Esophagus mucosa (tissue), 1 donor: Measurements from ENCODE around the gene MYBL2. TPM values are rescaled to one million over a fixed set of nuclear protein-coding genes. Genes with fewer than 3 reads are reported as not detected.

Experiments used
- ATAC-seq: fragments of 200-7000 bp; cut with Tn5 transposase; one replicate; pipeline ENCODE4 v1.9.1; 2020
- total RNA-seq: library from RNA; stranded (reverse); gene quantifications from one replicate; pipeline ENCODE4 v1.2.4, GENCODE V29; 2023
- donor health status: DM: yes; HTN: yes; CAD: no.

Gene MYBL2
- total RNA-seq, 1 donor from 2014 or later, result 17.1 TPM

- ATAC-seq, result peak; percentile 28
Observed at GRCh38 chr20:43682446-43682845, 15.5 kb downstream of the MYBL2 start.

- no peak for ATAC-seq
Observed at GRCh38 chr20:43686820-43687219, 19.9 kb downstream of the MYBL2 start.

DNA sequence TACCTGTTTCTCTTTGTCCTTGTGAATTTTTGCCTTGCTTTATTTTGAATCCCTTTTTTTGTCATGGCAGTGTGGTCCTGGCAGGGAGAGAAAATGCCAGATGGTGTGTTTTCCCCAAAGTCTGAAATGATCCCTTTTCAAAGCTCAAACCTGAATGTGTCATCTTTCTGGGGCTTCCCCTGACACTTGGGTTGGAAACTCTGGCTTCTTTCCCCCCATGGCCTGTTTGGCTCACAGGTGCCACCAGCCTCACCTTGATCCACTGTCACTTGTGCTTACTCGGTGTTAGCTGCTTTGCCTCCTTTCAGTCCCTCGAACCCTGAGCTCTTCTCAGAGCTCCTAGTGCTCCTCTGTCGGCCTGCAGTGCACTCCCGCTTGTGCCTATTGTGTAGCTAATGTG lies 22.3 kb downstream of the MYBL2 start:
- ATAC-seq, result no peak

GRCh38 chr20:43690943-43691598 lies 24.2 kb downstream of the MYBL2 start:
- no peak for ATAC-seq

- peak; percentile 50 for ATAC-seq
Observed at GRCh38 chr20:43691928-43692524, 25.1 kb downstream of the MYBL2 start.

GRCh38 chr20:43694763-43695162 lies 27.8 kb downstream of the MYBL2 start:
- no peak for ATAC-seq

- ATAC-seq, result no peak
Observed at GRCh38 chr20:43695571-43695970, 28.7 kb downstream of the MYBL2 start.

GRCh38 chr20:43699941-43700565 lies 33.1 kb downstream of the MYBL2 start:
- no peak for ATAC-seq

DNA sequence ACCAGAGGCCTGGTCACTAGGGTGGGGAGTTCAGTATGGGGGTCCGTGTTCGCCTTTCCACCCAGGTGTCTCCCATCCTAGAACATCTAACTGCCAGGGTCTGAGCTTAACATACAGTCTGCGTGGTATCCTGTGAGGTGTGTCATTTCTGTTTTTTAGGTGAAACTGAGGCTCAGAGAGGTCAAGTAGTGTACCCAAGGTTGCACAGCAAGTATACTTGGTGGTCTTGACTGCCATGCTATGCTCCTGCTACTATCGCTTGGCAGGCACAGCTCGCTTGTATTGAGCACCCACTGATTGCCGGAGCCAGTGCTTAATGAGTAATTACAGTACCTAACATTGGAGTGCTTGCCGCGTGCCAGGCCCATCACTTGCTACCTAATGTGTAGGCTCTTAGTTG lies 33.7 kb downstream of the MYBL2 start:
- no peak for ATAC-seq

GRCh38 chr20:43702502-43702901 lies 35.6 kb downstream of the MYBL2 start:
- no peak for ATAC-seq

GRCh38 chr20:43710370-43711044 lies 43.6 kb downstream of the MYBL2 start:
- ATAC-seq, result no peak

- no peak for ATAC-seq
Observed at GRCh38 chr20:43711098-43711654, 44.3 kb downstream of the MYBL2 start.

GRCh38 chr20:43715044-43715443 lies 48.1 kb downstream of the MYBL2 start:
- ATAC-seq, result no peak

GRCh38 chr20:43715511-43715910 lies 48.6 kb downstream of the MYBL2 start:
- ATAC-seq, result no peak

GRCh38 chr20:43716123-43716522 lies 49.2 kb downstream of the MYBL2 start:
- ATAC-seq, result no peak

GRCh38 chr20:43716757-43717615 lies 50.1 kb downstream of the MYBL2 start:
- ATAC-seq, result peak; percentile 55

DNA sequence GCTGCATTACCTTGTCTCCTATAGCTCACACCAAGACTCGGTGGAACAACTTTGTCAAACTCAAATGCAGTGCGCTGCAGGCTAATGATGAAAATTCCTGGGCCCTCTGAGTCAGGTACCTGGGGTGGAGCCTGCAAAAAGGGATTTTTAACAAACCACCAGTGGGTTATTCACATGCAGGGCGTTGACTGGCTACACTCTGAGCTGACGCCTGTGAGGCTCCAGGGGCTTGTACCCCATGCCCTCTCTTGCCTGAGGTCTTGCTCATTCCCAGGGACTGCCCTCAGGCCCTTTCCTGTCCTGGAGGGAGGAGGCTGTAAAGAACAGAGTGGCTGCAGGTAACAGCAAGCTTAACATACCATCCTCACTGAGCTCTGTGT lies 50.7 kb downstream of the MYBL2 start:
- peak; percentile 71 for ATAC-seq

GRCh38 chr20:43720007-43720406 lies 53.1 kb downstream of the MYBL2 start:
- ATAC-seq, result no peak

DNA sequence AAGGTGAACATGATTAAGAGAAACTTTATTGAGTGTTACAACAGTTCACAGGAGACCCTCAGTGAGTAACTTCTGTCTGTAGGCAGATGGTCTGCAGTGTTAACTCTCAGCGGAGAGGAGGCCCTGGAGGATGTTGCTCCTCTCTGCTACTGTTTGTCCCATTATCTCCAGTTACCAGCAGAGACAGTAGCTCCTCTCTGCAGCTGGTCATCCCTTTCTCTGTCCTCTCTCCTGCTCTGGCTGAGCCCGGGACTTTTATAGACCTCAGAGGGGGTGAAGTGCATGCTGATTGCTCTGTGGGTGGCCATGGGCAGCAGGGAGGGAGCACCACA lies 54.1 kb downstream of the MYBL2 start:
- ATAC-seq, result no peak

DNA sequence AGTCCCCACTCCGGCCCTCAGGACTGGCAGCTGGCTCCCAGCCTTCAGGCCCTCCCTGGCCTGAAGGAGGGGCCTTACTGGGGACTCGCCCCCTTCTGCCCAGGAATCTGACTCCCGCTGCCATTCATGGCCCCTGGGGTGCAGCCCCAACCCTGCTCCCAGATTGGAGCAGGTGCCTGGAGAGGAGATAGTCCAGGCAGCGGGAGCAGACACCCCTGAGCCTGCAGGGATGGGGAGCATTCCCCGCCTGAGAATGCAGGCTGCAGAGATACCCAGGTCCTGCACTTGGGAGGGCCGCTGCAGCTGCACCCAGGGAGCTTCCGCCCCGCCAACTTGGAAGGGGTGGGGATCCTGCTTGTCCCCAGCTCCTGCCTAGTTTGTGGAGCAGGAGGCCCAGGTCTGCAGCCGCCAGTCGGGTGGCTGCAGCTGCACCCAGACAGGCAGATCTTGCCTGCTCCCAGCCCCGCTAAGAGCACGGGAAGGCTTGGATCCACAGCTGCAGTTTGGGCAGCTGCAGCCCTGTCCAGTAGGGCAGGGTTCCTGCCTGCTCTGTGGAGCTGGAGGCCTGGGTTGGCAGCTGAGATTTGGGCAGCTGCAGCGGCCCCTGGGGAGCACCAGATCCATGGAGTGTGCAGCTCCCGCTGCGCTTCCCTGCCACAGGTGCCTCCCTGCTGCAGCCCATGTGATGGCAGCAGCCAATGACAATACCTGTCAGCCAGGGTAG lies 54.7 kb downstream of the MYBL2 start:
- peak; percentile 59 for ATAC-seq

DNA sequence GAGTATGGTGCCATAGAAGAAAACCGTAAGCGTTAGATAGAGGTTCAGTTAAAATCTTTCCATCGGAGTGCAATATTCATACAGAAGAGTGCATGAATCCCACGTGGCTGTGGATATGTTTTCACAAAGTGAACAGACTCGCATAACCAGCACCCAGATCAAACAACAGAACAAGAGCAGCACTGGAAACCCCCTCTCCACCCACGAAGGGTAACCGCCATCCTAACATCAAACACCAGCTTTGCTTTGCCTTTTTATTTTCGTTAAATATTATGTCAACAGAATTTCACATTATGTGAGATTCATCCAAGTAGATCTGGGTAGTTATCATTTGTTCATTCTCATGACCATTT lies 55.2 kb downstream of the MYBL2 start:
- no peak for ATAC-seq

GRCh38 chr20:43723186-43723585 lies 56.3 kb downstream of the MYBL2 start:
- no peak for ATAC-seq
